Body of pancreas (tissue), 4 donors: ENCODE measurements around the gene SNX25.

ENCODE experiments used
- CTCF ChIP-seq, 7 experiments: fragments of 450-650 bp in 4 of 7; fragments of 200-600 bp in 3 of 7; sonication (generic) in 3 of 7; IDR thresholded peaks; one replicate each; pipeline ENCODE4 v1.5.1; 2016 to 2019; ENCODE audit warnings: antibody characterized with exemption in 7 of 7
- POLR2A ChIP-seq, 3 donors: fragments of 450-650 bp; IDR thresholded peaks; one replicate each; pipeline ENCODE4 v1.6.1; 2016; ENCODE audit warnings: antibody characterized with exemption in 3 of 3, mild to moderate bottlenecking in 2 of 3

GRCh38 chr4:185229021-185229818, 19.8 kb downstream of the SNX25 start:
- TF ChIP-seq CTCF (IDR thresholded peaks at IDR 0.05) (no peak), POLR2A (IDR thresholded peaks at IDR 0.05) (no peak)
